ENCODE results near the gene ECSIT. TPM values are rescaled to one million over a fixed set of nuclear protein-coding genes. Genes with fewer than 3 reads are reported as not detected.

ECSIT gene
- polyA plus RNA-seq, 1 donor (not counting 4 experiments of a cell fraction or from before 2014, with no cell fraction given): 16.0 TPM

- TF ChIP-seq, protein P1, sequence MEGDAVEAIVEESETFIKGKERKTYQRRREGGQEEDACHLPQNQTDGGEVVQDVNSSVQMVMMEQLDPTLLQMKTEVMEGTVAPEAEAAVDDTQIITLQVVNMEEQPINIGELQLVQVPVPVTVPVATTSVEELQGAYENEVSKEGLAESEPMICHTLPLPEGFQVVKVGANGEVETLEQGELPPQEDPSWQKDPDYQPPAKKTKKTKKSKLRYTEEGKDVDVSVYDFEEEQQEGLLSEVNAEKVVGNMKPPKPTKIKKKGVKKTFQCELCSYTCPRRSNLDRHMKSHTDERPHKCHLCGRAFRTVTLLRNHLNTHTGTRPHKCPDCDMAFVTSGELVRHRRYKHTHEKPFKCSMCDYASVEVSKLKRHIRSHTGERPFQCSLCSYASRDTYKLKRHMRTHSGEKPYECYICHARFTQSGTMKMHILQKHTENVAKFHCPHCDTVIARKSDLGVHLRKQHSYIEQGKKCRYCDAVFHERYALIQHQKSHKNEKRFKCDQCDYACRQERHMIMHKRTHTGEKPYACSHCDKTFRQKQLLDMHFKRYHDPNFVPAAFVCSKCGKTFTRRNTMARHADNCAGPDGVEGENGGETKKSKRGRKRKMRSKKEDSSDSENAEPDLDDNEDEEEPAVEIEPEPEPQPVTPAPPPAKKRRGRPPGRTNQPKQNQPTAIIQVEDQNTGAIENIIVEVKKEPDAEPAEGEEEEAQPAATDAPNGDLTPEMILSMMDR (optimal IDR thresholded peaks at IDR 0.05 in 1 of 3, IDR thresholded peaks at IDR 0.05 in 1 of 3, conservative IDR thresholded peaks at IDR 0.05 in 1 of 3; ENCODE audit: extremely low read depth in 1 of 3, insufficient read depth in 2 of 3, low read length in 3 of 3): no peak
- no peak for TF ChIP-seq EZH2 (IDR thresholded peaks at IDR 0.05; ENCODE audit: low read length)
- dilution Hi-C loops (cut with MboI; ENCODE audit: extremely low pct_ligation_motif_present, low sequenced_read_pairs): no loop called here
- no peaks in the 10 kb centered on the region for H3K79me2 ChIP-seq (ENCODE audit: control insufficient read depth, insufficient read depth, low read length)
- H3K9me3 ChIP-seq (ENCODE audit: control insufficient read depth, low read depth, low read length): no peaks in the 10 kb centered on the region
- H3K4me2 ChIP-seq (ENCODE audit: control insufficient read depth, extremely low read depth, insufficient read depth, low read depth, low read length): no peak overlapping the region
- no peaks in the 10 kb centered on the region for H3K27me3 ChIP-seq (ENCODE audit: control insufficient read depth, extremely low read depth, insufficient read depth, low read length)
- H3K4me3 ChIP-seq (ENCODE audit: control insufficient read depth in 2 of 3, extremely low read depth in 1 of 3, insufficient read depth in 2 of 3, low read depth in 1 of 3, low read length in 3 of 3): no peak overlapping the region
- peaks cover 2 to 5% of the 10 kb centered on the region in 2 experiments for H3K36me3 ChIP-seq (ENCODE audit: control insufficient read depth in 2 of 2, extremely low read depth in 1 of 2, insufficient read depth in 2 of 2, low read length in 2 of 2)
- peaks cover 5% of the 10 kb centered on the region for H3K4me1 ChIP-seq (ENCODE audit: control insufficient read depth, extremely low read depth, insufficient read depth, low read length)
- no peak overlapping the region for H3K27ac ChIP-seq (ENCODE audit: control insufficient read depth, insufficient read depth, low read length)
- no peaks in the 10 kb centered on the region for H4K20me1 ChIP-seq (ENCODE audit: control insufficient read depth, extremely low read depth, insufficient read depth, low read length)
- no peaks in the 10 kb centered on the region for H3K9me1 ChIP-seq (ENCODE audit: control insufficient read depth, extremely low read depth, insufficient read depth, low read length)
- FAIRE-seq: no peak
- no peak for DNase-seq (ENCODE audit: low read depth, low spot score)
- H3K9ac ChIP-seq (ENCODE audit: control insufficient read depth, extremely low read depth, insufficient read depth, low read length): no peak overlapping the region
- no peak overlapping the region for H2AFZ ChIP-seq (ENCODE audit: control insufficient read depth, low read length)
Observed at GRCh38 chr19:11495885-11496284, 33.0 kb downstream of the ECSIT start.

DNA sequence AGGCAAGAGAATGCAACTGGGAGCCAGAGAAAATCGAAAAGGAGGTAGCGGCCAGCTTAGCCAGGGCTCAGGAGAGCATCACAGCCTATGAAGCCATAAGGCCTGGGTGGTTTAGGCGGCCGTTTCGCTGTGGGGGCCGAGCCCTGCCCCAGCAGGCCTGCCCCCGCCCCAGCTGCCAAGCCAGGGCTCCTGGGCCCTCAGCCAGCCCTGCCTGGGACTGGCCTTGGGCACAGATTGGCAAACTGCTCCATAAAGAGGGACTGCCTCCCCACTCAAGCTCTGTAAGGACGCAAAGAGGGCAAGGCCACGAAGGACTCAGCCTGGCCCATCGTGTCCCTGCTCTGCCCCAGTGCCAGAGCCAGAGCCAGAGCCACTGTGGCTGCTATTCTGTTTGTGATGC, 33.5 kb downstream of the ECSIT start:
- no peaks in the 10 kb centered on the region for H3K79me2 ChIP-seq (ENCODE audit: control insufficient read depth, insufficient read depth, low read length)
- H3K36me3 ChIP-seq (ENCODE audit: control insufficient read depth in 2 of 2, extremely low read depth in 1 of 2, insufficient read depth in 2 of 2, low read length in 2 of 2): peaks cover 2 to 7% of the 10 kb centered on the region in 2 experiments
- H3K4me2 ChIP-seq (ENCODE audit: control insufficient read depth, extremely low read depth, insufficient read depth, low read depth, low read length): no peak overlapping the region
- no peaks in the 10 kb centered on the region for H3K9me3 ChIP-seq (ENCODE audit: control insufficient read depth, low read depth, low read length)
- no peak overlapping the region for H3K9ac ChIP-seq (ENCODE audit: control insufficient read depth, extremely low read depth, insufficient read depth, low read length)
- no peaks in the 10 kb centered on the region for H4K20me1 ChIP-seq (ENCODE audit: control insufficient read depth, extremely low read depth, insufficient read depth, low read length)
- no peaks in the 10 kb centered on the region for H3K9me1 ChIP-seq (ENCODE audit: control insufficient read depth, extremely low read depth, insufficient read depth, low read length)
- no peak for DNase-seq (ENCODE audit: low read depth, low spot score)
- TF ChIP-seq, protein P1 (optimal IDR thresholded peaks at IDR 0.05 in 1 of 3, IDR thresholded peaks at IDR 0.05 in 1 of 3, conservative IDR thresholded peaks at IDR 0.05 in 1 of 3; ENCODE audit: extremely low read depth in 1 of 3, insufficient read depth in 2 of 3, low read length in 3 of 3): no peak
- no peak for TF ChIP-seq EZH2 (IDR thresholded peaks at IDR 0.05; ENCODE audit: low read length)
- no peak overlapping the region for H2AFZ ChIP-seq (ENCODE audit: control insufficient read depth, low read length)
- H3K27me3 ChIP-seq (ENCODE audit: control insufficient read depth, extremely low read depth, insufficient read depth, low read length): no peaks in the 10 kb centered on the region
- no peak overlapping the region for H3K27ac ChIP-seq (ENCODE audit: control insufficient read depth, insufficient read depth, low read length)
- H3K4me1 ChIP-seq (ENCODE audit: control insufficient read depth, extremely low read depth, insufficient read depth, low read length): peaks cover 5% of the 10 kb centered on the region
- dilution Hi-C loops (cut with MboI; ENCODE audit: extremely low pct_ligation_motif_present, low sequenced_read_pairs): no loop called here
- H3K4me3 ChIP-seq (ENCODE audit: control insufficient read depth in 2 of 3, extremely low read depth in 1 of 3, insufficient read depth in 2 of 3, low read depth in 1 of 3, low read length in 3 of 3): no peak overlapping the region
- no peak for FAIRE-seq

Measured in keratinocyte (primary cell).